Heart left ventricle (tissue), 13 donors: ENCODE measurements around the gene PIGW.

ENCODE experiments used
- POLR2A ChIP-seq, 2 donors: fragments of 450-650 bp; IDR thresholded peaks; one replicate each; pipeline ENCODE4 v1.6.1; 2017; ENCODE audit warnings: antibody characterized with exemption in 2 of 2, mild to moderate bottlenecking in 2 of 2, moderate library complexity in 2 of 2
- TF ChIP-seq, protein P1 (sequence below), 12 donors: fragments of 200-600 bp; sonication (generic) in 4 of 12; IDR thresholded peaks; one replicate each; pipeline versions ENCODE4 v1.5.0 to v1.8.0; 2018 to 2022; ENCODE audit warnings: antibody characterized with exemption in 12 of 12, mild to moderate bottlenecking in 5 of 12
- donor health status: ischemic (EF 13 %, LVEDD 7.1; RV severe dilation, severe dysfunction).
- donor health status: DM: no; HTN: yes; CAD: no.
- donor health status: DM: no; HTN: no; CAD: no.
- donor health status: ischemic (EF 25% LVEDD 6.9; RV normal size, moderate dysfunction).
- donor health status: ischemic (EF 25% LVEDD 5.7; RV mildly dilated, moderate dysfunction).
- donor health status: ischemic (EF 35%, LVEDD 5.7; RV mildly dilated, moderate dysfunction).
- donor health status: nonischemic (EF 11% LVEDD 7.7; RV severe dilation, severe dysfunction).
- donor health status: DM: yes; HTN: yes; CAD: no.
- donor health status: PGD.
- donor health status: ischemic (EF 29% LVEDD 5.4; RV normal size, mild dysfunction).
- donor health status: nonischemic (EF 23%, LVEDD 6.1; RV moderate dilation, normal function).

DNA sequence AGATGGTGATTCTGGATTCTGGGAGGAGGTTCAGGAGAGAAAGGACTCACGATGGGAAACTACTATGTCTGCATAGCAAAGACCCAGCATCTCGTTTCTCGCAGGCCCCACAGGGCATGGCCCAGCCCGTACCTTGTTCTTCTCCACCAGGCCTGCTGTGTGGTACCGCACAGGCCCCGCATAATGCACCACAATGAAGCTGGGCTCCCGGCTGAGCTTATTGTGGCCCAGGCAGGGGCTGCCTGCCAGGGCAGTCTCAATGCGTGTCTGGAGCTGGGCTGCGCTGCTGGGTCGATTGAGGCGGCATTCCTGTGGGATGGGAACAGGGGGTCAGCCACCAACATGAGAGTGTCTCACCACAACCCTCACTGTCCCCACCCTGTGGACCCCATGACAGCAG, 28.0 kb upstream of the PIGW start:
- TF ChIP-seq, protein P1, sequence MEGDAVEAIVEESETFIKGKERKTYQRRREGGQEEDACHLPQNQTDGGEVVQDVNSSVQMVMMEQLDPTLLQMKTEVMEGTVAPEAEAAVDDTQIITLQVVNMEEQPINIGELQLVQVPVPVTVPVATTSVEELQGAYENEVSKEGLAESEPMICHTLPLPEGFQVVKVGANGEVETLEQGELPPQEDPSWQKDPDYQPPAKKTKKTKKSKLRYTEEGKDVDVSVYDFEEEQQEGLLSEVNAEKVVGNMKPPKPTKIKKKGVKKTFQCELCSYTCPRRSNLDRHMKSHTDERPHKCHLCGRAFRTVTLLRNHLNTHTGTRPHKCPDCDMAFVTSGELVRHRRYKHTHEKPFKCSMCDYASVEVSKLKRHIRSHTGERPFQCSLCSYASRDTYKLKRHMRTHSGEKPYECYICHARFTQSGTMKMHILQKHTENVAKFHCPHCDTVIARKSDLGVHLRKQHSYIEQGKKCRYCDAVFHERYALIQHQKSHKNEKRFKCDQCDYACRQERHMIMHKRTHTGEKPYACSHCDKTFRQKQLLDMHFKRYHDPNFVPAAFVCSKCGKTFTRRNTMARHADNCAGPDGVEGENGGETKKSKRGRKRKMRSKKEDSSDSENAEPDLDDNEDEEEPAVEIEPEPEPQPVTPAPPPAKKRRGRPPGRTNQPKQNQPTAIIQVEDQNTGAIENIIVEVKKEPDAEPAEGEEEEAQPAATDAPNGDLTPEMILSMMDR (IDR thresholded peaks at IDR 0.05): no peak
- no peak for TF ChIP-seq POLR2A (IDR thresholded peaks at IDR 0.05)
